Astrocyte of the spinal cord (primary cell): ENCODE measurements around the gene NDRG3.

ENCODE experiments used
- DNase-seq: peaks from one replicate; pipeline ENCODE4 v3.0.0; 2011; ENCODE audit warnings: low read depth, low spot score
- H3K4me3 ChIP-seq: 2 replicates; pipeline ENCODE4 v1.5.1; 2011; ENCODE audit warnings: low read depth, mild to moderate bottlenecking, low read length, moderate library complexity
- in situ Hi-C: cut with HindIII; loops from 2 replicates; pipeline ENCODE4 v1.10.0; 2017; ENCODE audit warnings: low sequenced_read_pairs
- TF ChIP-seq, protein P1 (sequence below): IDR thresholded peaks from 2 replicates; pipeline ENCODE4 v1.5.1; 2012; ENCODE audit warnings: low read depth, mild to moderate bottlenecking, low read length, inconsistent platforms

The NDRG3 gene

DNA sequence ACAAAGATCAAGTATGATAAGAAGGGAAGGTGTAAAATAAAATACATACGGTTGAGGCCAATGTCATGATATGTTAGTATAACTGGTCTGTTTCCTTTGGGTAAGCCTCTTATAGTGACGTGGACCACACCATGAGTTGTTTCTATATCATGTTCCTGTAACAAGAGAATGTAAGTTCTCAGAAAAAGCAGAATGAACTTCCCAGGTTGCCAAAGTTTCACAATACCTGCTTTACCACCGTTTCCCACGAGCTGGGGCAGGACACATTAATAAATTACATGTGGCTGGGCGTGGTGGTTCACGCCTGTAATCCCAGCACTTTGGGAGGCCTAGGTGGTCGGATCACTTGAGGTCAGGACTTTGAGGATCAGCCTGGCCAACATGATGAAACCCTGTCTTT, 57.3 kb downstream of the NDRG3 start:
- in situ Hi-C loops, result no loop called here
- no peak for DNase-seq
- TF ChIP-seq, protein P1, sequence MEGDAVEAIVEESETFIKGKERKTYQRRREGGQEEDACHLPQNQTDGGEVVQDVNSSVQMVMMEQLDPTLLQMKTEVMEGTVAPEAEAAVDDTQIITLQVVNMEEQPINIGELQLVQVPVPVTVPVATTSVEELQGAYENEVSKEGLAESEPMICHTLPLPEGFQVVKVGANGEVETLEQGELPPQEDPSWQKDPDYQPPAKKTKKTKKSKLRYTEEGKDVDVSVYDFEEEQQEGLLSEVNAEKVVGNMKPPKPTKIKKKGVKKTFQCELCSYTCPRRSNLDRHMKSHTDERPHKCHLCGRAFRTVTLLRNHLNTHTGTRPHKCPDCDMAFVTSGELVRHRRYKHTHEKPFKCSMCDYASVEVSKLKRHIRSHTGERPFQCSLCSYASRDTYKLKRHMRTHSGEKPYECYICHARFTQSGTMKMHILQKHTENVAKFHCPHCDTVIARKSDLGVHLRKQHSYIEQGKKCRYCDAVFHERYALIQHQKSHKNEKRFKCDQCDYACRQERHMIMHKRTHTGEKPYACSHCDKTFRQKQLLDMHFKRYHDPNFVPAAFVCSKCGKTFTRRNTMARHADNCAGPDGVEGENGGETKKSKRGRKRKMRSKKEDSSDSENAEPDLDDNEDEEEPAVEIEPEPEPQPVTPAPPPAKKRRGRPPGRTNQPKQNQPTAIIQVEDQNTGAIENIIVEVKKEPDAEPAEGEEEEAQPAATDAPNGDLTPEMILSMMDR, result no peak
- H3K4me3 ChIP-seq, result no peak overlapping the region

- TF ChIP-seq, protein P1, result no peak
- DNase-seq, result no peak
- in situ Hi-C loops, result no loop called here
Observed at GRCh38 chr20:36687850-36688249, 58.0 kb downstream of the NDRG3 start.

DNA sequence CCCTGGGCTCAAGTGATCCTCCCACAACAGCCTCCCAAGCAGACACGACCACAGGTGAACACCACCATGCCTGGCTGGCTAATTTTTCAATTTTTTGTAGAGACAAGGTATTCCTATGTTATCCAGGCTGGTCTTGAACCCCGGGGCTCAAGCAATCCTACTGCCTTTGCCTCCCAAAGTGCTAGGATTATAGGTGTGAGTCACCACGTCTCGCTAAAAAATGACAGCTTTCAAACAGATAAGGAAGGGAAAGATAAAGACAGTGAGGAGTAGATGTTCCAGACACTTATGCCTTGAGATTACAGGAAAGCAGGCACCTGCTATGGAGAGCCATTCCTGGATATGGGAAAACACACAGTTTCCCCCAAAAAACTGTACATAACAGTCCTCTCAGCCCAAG, 58.9 kb downstream of the NDRG3 start:
- TF ChIP-seq, protein P1, result no peak
- in situ Hi-C loops, result no loop called here
- no peak for DNase-seq
- no peak overlapping the region for H3K4me3 ChIP-seq

More at GRCh38 chr20:36687850-36688249, 58.0 kb downstream of the NDRG3 start:
- no peak overlapping the region for H3K4me3 ChIP-seq

DNA sequence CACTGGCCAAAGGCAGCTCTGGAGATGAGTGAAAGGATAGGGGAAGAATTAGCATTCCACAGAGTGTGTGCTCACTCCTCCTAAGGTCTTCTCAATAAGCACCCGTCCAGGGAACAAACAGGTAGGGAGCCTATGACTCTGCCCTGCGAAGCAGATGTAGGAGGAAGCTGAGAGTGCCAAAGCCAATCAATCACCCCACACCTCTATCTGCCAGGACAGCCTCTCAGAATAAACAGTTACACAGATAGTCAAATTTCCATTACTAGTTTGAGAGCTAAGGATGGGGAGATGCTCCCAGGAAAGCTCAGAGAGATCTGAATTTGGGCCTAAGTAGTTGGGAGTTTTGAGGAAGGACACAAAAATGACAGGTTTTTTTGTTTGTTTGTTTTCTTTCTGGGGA, 59.4 kb downstream of the NDRG3 start:
- no peak for DNase-seq
- in situ Hi-C loops, result no loop called here
- H3K4me3 ChIP-seq, result no peak overlapping the region
- TF ChIP-seq, protein P1, result no peak

- TF ChIP-seq, protein P1, result no peak
- in situ Hi-C loops, result no loop called here
- H3K4me3 ChIP-seq, result no peak overlapping the region
- no peak for DNase-seq
Observed at GRCh38 chr20:36684747-36685146, 61.1 kb downstream of the NDRG3 start.

GRCh38 chr20:36682311-36682710, 63.6 kb downstream of the NDRG3 start:
- DNase-seq, result no peak
- no peak overlapping the region for H3K4me3 ChIP-seq
- in situ Hi-C loops, result no loop called here
- TF ChIP-seq, protein P1, result no peak

- H3K4me3 ChIP-seq, result no peak overlapping the region
- no peak for DNase-seq
- TF ChIP-seq, protein P1, result no peak
- in situ Hi-C loops, result no loop called here
Observed at GRCh38 chr20:36677422-36677771, 68.5 kb downstream of the NDRG3 start.
